ENCODE data around the gene SCAP.

- no peak for TF ChIP-seq POLR2AphosphoS5 (IDR thresholded peaks at IDR 0.05; ENCODE audit: borderline replicate concordance, low read depth, low read length)
- TF ChIP-seq EZH2 (IDR thresholded peaks at IDR 0.05) = no peak
Measured at GRCh38 chr3:47410417-47410720, 65.4 kb downstream of the SCAP start.

All from SK-N-MC (cell line).